ENCODE data around the gene EPS8.

Gene EPS8

DNA sequence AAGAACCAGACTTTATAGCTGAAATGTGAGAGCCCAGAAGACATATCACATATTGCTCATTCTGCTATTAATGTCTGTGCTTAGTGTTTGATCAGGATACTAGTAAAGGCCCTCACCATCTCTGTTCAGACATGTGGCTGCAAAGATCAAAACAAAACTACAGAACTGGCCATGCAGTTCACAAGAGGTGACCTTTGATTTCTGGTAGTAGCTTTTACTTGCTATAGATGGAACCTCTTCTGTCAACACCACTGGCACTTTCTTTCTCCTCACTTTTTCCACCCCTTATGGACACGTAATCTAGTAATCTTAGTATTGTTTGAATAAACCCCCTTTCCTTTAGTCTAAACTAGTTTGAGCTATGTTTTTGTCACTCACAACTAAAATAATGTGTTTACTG, 214.8 kb downstream of the EPS8 start:
- no peak for DNase-seq (ENCODE audit: low read depth in 4 of 4, low spot score in 1 of 4)
